ENCODE results near the gene GRID1.

DNA sequence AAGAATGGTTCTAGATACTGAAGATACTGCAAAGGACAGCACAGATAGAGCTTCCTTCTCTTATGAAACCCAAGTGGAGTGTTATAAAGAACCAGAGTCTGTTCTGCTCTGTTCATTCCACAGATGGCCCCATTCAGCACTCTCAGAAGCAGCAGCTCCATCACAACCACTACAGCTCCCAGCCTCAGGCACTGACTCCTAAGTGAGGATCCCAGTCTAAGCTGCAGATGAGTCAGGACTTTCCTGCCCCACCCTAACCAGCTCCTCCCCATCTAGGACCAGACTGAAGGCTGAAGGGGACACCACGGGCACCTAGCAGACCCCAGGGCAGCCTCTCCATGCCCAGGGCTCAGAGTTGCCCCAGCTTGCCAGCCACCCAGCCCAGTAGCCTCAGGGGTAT, 379.8 kb downstream of the GRID1 start:
- TF ChIP-seq, protein P1, sequence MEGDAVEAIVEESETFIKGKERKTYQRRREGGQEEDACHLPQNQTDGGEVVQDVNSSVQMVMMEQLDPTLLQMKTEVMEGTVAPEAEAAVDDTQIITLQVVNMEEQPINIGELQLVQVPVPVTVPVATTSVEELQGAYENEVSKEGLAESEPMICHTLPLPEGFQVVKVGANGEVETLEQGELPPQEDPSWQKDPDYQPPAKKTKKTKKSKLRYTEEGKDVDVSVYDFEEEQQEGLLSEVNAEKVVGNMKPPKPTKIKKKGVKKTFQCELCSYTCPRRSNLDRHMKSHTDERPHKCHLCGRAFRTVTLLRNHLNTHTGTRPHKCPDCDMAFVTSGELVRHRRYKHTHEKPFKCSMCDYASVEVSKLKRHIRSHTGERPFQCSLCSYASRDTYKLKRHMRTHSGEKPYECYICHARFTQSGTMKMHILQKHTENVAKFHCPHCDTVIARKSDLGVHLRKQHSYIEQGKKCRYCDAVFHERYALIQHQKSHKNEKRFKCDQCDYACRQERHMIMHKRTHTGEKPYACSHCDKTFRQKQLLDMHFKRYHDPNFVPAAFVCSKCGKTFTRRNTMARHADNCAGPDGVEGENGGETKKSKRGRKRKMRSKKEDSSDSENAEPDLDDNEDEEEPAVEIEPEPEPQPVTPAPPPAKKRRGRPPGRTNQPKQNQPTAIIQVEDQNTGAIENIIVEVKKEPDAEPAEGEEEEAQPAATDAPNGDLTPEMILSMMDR (IDR thresholded peaks at IDR 0.05): no peak
- TF ChIP-seq POLR2AphosphoS5 (IDR thresholded peaks at IDR 0.05; ENCODE audit: insufficient read depth in 1 of 2, low read depth in 1 of 2): no peak
- no peak for TF ChIP-seq POLR2A (IDR thresholded peaks at IDR 0.05)
